Muscle layer of duodenum (tissue), 2 donors: Measurements from ENCODE around the gene ZFP36L2.

Experiments used
- H3K27ac ChIP-seq: one replicate; pipeline ENCODE4 v1.7.0; 2013; ENCODE audit warnings: mild to moderate bottlenecking, low read length
- H3K27me3 ChIP-seq: one replicate; pipeline ENCODE4 v1.7.0; 2013; ENCODE audit warnings: low read depth, mild to moderate bottlenecking, control low read depth, low read length
- H3K36me3 ChIP-seq, 2 donors: one replicate each; pipeline ENCODE4 v1.7.0; 2013; ENCODE audit warnings: low read length in 2 of 2, control low read depth in 1 of 2, mild to moderate bottlenecking in 1 of 2; ENCODE audit not compliant: insufficient read depth in 2 of 2, control insufficient read depth in 1 of 2
- H3K4me1 ChIP-seq, 2 donors: one replicate each; pipeline ENCODE4 v1.7.0; 2013; ENCODE audit warnings: low read length in 2 of 2, mild to moderate bottlenecking in 2 of 2, control low read depth in 1 of 2, moderate library complexity in 1 of 2; ENCODE audit not compliant: insufficient read depth in 2 of 2, control insufficient read depth in 1 of 2
- H3K4me3 ChIP-seq, 2 donors: one replicate each; pipeline ENCODE4 v1.7.0; 2013; ENCODE audit warnings: low read length in 2 of 2, low read depth in 1 of 2, mild to moderate bottlenecking in 1 of 2
- H3K9me3 ChIP-seq, 2 donors: one replicate each; pipeline ENCODE4 v1.7.0; 2013; ENCODE audit warnings: low read length in 2 of 2, control low read depth in 1 of 2, mild to moderate bottlenecking in 1 of 2; ENCODE audit not compliant: control insufficient read depth in 1 of 2
- donor health status: healthy.

The ZFP36L2 gene

GRCh38 chr2:43226558-43226954 is at the start of gene ZFP36L2:
ZFP36L2 (minus strand) TSS chr2:43226606; CDS start chr2:43226315, 291 bp downstream.
- peak within 1 kb of the TSS; percentile 76 to 96 for H3K4me3 ChIP-seq
- H3K4me1 ChIP-seq, result peaks cover 12 to 16% of the 10 kb centered on the region in 2 donors
- no peaks in the 10 kb centered on the region for H3K9me3 ChIP-seq
- H3K27me3 ChIP-seq, result no peaks in the 10 kb centered on the region
- peak within 1 kb of the TSS; percentile 96 for H3K27ac ChIP-seq
- H3K36me3 ChIP-seq, result peaks cover 13 to 33% of the 10 kb centered on the region in 2 donors

- Histone ChIP-seq H3K9me3 (no peaks in the 10 kb centered on the region), H3K27ac (no peak overlapping the region), H3K27me3 (no peaks in the 10 kb centered on the region), H3K36me3 (peaks cover 4 to 5% of the 10 kb centered on the region in 2 donors), H3K4me1 (peaks cover 24 to 54% of the 10 kb centered on the region in 2 donors), H3K4me3 (no peak overlapping the region)
Measured at GRCh38 chr2:43274721-43275120, 48.3 kb upstream of the ZFP36L2 start.

GRCh38 chr2:43274055-43274454 is 47.6 kb upstream of the ZFP36L2 start:
- no peaks in the 10 kb centered on the region for H3K9me3 ChIP-seq
- H3K4me1 ChIP-seq, result peaks cover 30 to 59% of the 10 kb centered on the region in 2 donors
- H3K27me3 ChIP-seq, result no peaks in the 10 kb centered on the region
- no peak overlapping the region for H3K4me3 ChIP-seq
- H3K27ac ChIP-seq, result peak overlapping the region; percentile 10
- peaks cover 0 to 2% of the 10 kb centered on the region in 2 donors for H3K36me3 ChIP-seq

- Histone ChIP-seq H3K9me3 (no peaks in the 10 kb centered on the region), H3K36me3 (peaks cover 2 to 4% of the 10 kb centered on the region in 2 donors), H3K4me3 (no peak overlapping the region), H3K27ac (no peak overlapping the region), H3K27me3 (no peaks in the 10 kb centered on the region), H3K4me1 (peaks cover 34 to 59% of the 10 kb centered on the region in 2 donors)
Measured at GRCh38 chr2:43273529-43273928, 47.1 kb upstream of the ZFP36L2 start.

- no peak overlapping the region for H3K4me3 ChIP-seq
- no peak overlapping the region for H3K27ac ChIP-seq
- H3K27me3 ChIP-seq, result no peaks in the 10 kb centered on the region
- H3K36me3 ChIP-seq, result peaks cover 2 to 4% of the 10 kb centered on the region in 2 donors
- H3K9me3 ChIP-seq, result no peaks in the 10 kb centered on the region
- H3K4me1 ChIP-seq, result peaks cover 29 to 43% of the 10 kb centered on the region in 2 donors
Measured at GRCh38 chr2:43270930-43271615, 44.7 kb upstream of the ZFP36L2 start.

- H3K4me1 ChIP-seq, result peaks cover 23 to 38% of the 10 kb centered on the region in 2 donors
- H3K27me3 ChIP-seq, result no peaks in the 10 kb centered on the region
- H3K9me3 ChIP-seq, result no peaks in the 10 kb centered on the region
- H3K36me3 ChIP-seq, result peaks cover 2 to 4% of the 10 kb centered on the region in 2 donors
- no peak overlapping the region for H3K4me3 ChIP-seq
- H3K27ac ChIP-seq, result peak overlapping the region; percentile 74
Measured at GRCh38 chr2:43270461-43270860, 44.1 kb upstream of the ZFP36L2 start.

GRCh38 chr2:43269706-43270105 is 43.3 kb upstream of the ZFP36L2 start:
- Histone ChIP-seq H3K4me1 (peaks cover 23 to 38% of the 10 kb centered on the region in 2 donors), H3K27ac (peak overlapping the region; percentile 74), H3K27me3 (no peaks in the 10 kb centered on the region), H3K4me3 (peak overlapping the region in 1 of 2 donors; percentile 33), H3K36me3 (peaks cover 2 to 4% of the 10 kb centered on the region in 2 donors), H3K9me3 (no peaks in the 10 kb centered on the region)

GRCh38 chr2:43269074-43269572 is 42.7 kb upstream of the ZFP36L2 start:
- Histone ChIP-seq H3K27ac (peak overlapping the region; percentile 74), H3K4me3 (peak overlapping the region in 1 of 2 donors; percentile 33), H3K27me3 (no peaks in the 10 kb centered on the region), H3K4me1 (peaks cover 23 to 40% of the 10 kb centered on the region in 2 donors), H3K9me3 (no peaks in the 10 kb centered on the region), H3K36me3 (peaks cover 2 to 4% of the 10 kb centered on the region in 2 donors)

- Histone ChIP-seq H3K4me3 (peak overlapping the region in 1 of 2 donors; percentile 33), H3K9me3 (no peaks in the 10 kb centered on the region), H3K4me1 (peaks cover 23 to 35% of the 10 kb centered on the region in 2 donors), H3K27me3 (no peaks in the 10 kb centered on the region), H3K36me3 (peaks cover 2 to 4% of the 10 kb centered on the region in 2 donors), H3K27ac (peak overlapping the region; percentile 74)
Measured at GRCh38 chr2:43268066-43268953, 41.9 kb upstream of the ZFP36L2 start.

GRCh38 chr2:43267381-43267780 is 41.0 kb upstream of the ZFP36L2 start:
- peaks cover 2 to 4% of the 10 kb centered on the region in 2 donors for H3K36me3 ChIP-seq
- H3K4me1 ChIP-seq, result peaks cover 23 to 35% of the 10 kb centered on the region in 2 donors
- no peak overlapping the region for H3K4me3 ChIP-seq
- H3K9me3 ChIP-seq, result no peaks in the 10 kb centered on the region
- no peaks in the 10 kb centered on the region for H3K27me3 ChIP-seq
- peak overlapping the region; percentile 74 for H3K27ac ChIP-seq

- H3K4me1 ChIP-seq, result peaks cover 23 to 35% of the 10 kb centered on the region in 2 donors
- no peak overlapping the region for H3K27ac ChIP-seq
- H3K27me3 ChIP-seq, result no peaks in the 10 kb centered on the region
- no peaks in the 10 kb centered on the region for H3K9me3 ChIP-seq
- H3K36me3 ChIP-seq, result peaks cover 2 to 4% of the 10 kb centered on the region in 2 donors
- H3K4me3 ChIP-seq, result no peak overlapping the region
Measured at GRCh38 chr2:43266711-43267111, 40.3 kb upstream of the ZFP36L2 start.
